K562 (cell line): ENCODE data around the gene MAP2K3. TPM values are rescaled to one million over a fixed set of nuclear protein-coding genes. Genes with fewer than 3 reads are reported as not detected.

ENCODE experiments used
- ATAC-seq: fragments of 200-7000 bp; cut with Tn5 transposase; 3 replicates; pipeline ENCODE4 v1.9.1; 2020; ENCODE audit warnings: moderate library complexity
- BruUV-seq: library from RNA; stranded (reverse); fragments of 400-500 nt; replicated peaks from 2 replicates; lab custom pipeline; 2021; lab: Mats Ljungman, UMichigan
- CTCF ChIA-PET: fragments of 300-600 bp; formaldehyde crosslinking; extraction: SDS; loops from one replicate; lab custom pipeline; 2021; ENCODE audit warnings: low intra/inter-chr PET ratio; lab: Yijun Ruan, JAX
- POLR2A ChIA-PET: fragments of 300-600, 350-650 bp; sonication (Branson Sonifier 250); formaldehyde crosslinking; extraction: SDS; loops from one replicate; lab custom pipeline; 2021; ENCODE audit warnings: antibody characterized with exemption, inconsistent platforms; lab: Yijun Ruan, JAX
- DNase-seq, 4 experiments: peaks; one replicate each; pipeline versions ENCODE4 v3.0.0 to v3.0.0-alpha.2; 2011 to 2018; ENCODE audit warnings: low spot score in 3 of 4, mixed read lengths in 3 of 4; ENCODE audit errors: extremely low read depth in 1 of 4
- FAIRE-seq: peaks from 2 replicates; lab custom pipeline; 2011; peaks lifted over from hg19 to GRCh38; lab: Jason Lieb, UNC
- H2AFZ ChIP-seq: 2 replicates; pipeline ENCODE4 v1.6.0; 2011; ENCODE audit warnings: low read depth, low read length, control low read depth, inconsistent platforms
- H3K27ac ChIP-seq: fragments of 200-600 bp; 3 replicates; pipeline ENCODE4 v1.8.0; 2011; ENCODE audit warnings: low read depth, mild to moderate bottlenecking, control low read depth, inconsistent platforms, low read length, moderate library complexity, mixed read lengths; ENCODE audit errors: extremely low read depth
- H3K27me3 ChIP-seq, 2 experiments: fragments of 300-600 bp in 1 of 2; 2 replicates in 1 of 2; 3 replicates in 1 of 2; pipeline versions ENCODE4 v1.6.0 to v1.8.0; 2011; ENCODE audit warnings: inconsistent platforms in 2 of 2, low read length in 2 of 2, mild to moderate bottlenecking in 1 of 2, mixed read lengths in 1 of 2, moderate library complexity in 1 of 2; ENCODE audit not compliant: control insufficient read depth in 2 of 2, insufficient read depth in 2 of 2
- H3K36me3 ChIP-seq: fragments of 300-600 bp; 3 replicates; pipeline ENCODE4 v1.8.0; 2011; ENCODE audit warnings: mild to moderate bottlenecking, low read length, inconsistent platforms; ENCODE audit not compliant: control insufficient read depth, insufficient read depth
- H3K4me1 ChIP-seq, 2 experiments: fragments of 200-600 bp in 1 of 2; replicated peaks in 1 of 2; 2 replicates in 1 of 2; 3 replicates in 1 of 2; pipeline versions ENCODE4 v1.5.1 to v1.8.0; 2011; ENCODE audit warnings: inconsistent platforms in 2 of 2, low read length in 2 of 2, mild to moderate bottlenecking in 1 of 2, mixed read lengths in 1 of 2, moderate library complexity in 1 of 2; ENCODE audit not compliant: control insufficient read depth in 2 of 2, insufficient read depth in 2 of 2
- H3K4me2 ChIP-seq: 2 replicates; pipeline ENCODE4 v1.6.1; 2011; ENCODE audit warnings: low read length, control low read depth, inconsistent platforms, mixed read lengths; ENCODE audit not compliant: insufficient read depth
- H3K4me3 ChIP-seq: fragments of 200-600 bp; sonication (generic), shearing (Covaris generic); 2 replicates; pipeline ENCODE4 v1.5.1; 2016; ENCODE audit warnings: control low read depth, inconsistent platforms
- H3K79me2 ChIP-seq: fragments of 200-600 bp; 3 replicates; pipeline ENCODE4 v1.8.0; 2011; ENCODE audit warnings: low read length, inconsistent platforms; ENCODE audit not compliant: control insufficient read depth, insufficient read depth
- H3K9ac ChIP-seq, 2 experiments: 2 replicates each; pipeline versions ENCODE4 v1.6.0 to v1.6.1; 2011; ENCODE audit warnings: low read depth in 2 of 2, low read length in 2 of 2, control low read depth in 1 of 2, inconsistent platforms in 1 of 2, mild to moderate bottlenecking in 1 of 2, mixed read lengths in 1 of 2; ENCODE audit not compliant: insufficient read depth in 1 of 2
- H3K9me1 ChIP-seq: one replicate; pipeline ENCODE4 v1.6.0; 2011; ENCODE audit warnings: inconsistent platforms, mild to moderate bottlenecking, low read length, moderate library complexity; ENCODE audit not compliant: control insufficient read depth, insufficient read depth
- H3K9me3 ChIP-seq: replicated peaks from 2 replicates; pipeline ENCODE4 v1.5.1; 2011; ENCODE audit warnings: low read depth, low read length, inconsistent platforms; ENCODE audit not compliant: control insufficient read depth, insufficient read depth
- H4K20me1 ChIP-seq: replicated peaks from 2 replicates; pipeline ENCODE4 v1.6.1; 2011; ENCODE audit warnings: low read length, inconsistent platforms, mixed read lengths; ENCODE audit not compliant: control insufficient read depth, insufficient read depth
- EHMT2 ChIP-seq: fragments of 450-650 bp; IDR thresholded peaks from 2 replicates; pipeline ENCODE4 v1.6.1; 2018; ENCODE audit warnings: antibody characterized with exemption
- FOXO4 ChIP-seq: fragments of 450-650 bp; formaldehyde crosslinking; IDR thresholded peaks from 2 replicates; pipeline ENCODE4 v1.4.0; 2020; ENCODE audit warnings: mild to moderate bottlenecking, moderate library complexity
- HNRNPL ChIP-seq: fragments of 200-400 bp; formaldehyde crosslinking; IDR thresholded peaks from 2 replicates; pipeline ENCODE4 v1.6.1; 2017; ENCODE audit warnings: low read depth, mild to moderate bottlenecking, low read length
- HSF4 ChIP-seq: fragments of 250-450 bp; sonication (Bioruptor Pico); IDR thresholded peaks from 2 replicates; pipeline ENCODE4 v2.1.2; 2022; ENCODE audit warnings: mild to moderate bottlenecking, moderate library complexity, borderline replicate concordance
- KAT7 ChIP-seq: sonication (generic); formaldehyde crosslinking; IDR thresholded peaks from 2 replicates; pipeline ENCODE4 v1.8.0; 2022; ENCODE audit warnings: missing genetic modification reagents, mild to moderate bottlenecking, borderline replicate concordance
- MTF1 ChIP-seq: fragments of 250-450 bp; sonication (Bioruptor Pico); IDR thresholded peaks from 2 replicates; pipeline ENCODE4 v1.9.0; 2021; ENCODE audit warnings: moderate library complexity, mild to moderate bottlenecking, inconsistent platforms, borderline replicate concordance
- PTTG1 ChIP-seq: fragments of 450-650 bp; IDR thresholded peaks from 2 replicates; pipeline ENCODE4 v1.6.1; 2016; ENCODE audit warnings: low read depth, mild to moderate bottlenecking, missing genetic modification characterization, missing compliant biosample characterization
- U2AF1 ChIP-seq: fragments of 200-400 bp; formaldehyde crosslinking; optimal IDR thresholded peaks from 2 replicates; pipeline ENCODE3; 2017; ENCODE audit warnings: mild to moderate bottlenecking, low read depth, low read length, moderate library complexity
- ZFP1 ChIP-seq: fragments of 450-650 bp; formaldehyde crosslinking; IDR thresholded peaks from 2 replicates; pipeline ENCODE4 v1.4.0; 2020; ENCODE audit warnings: mild to moderate bottlenecking, mixed read lengths
- ZFP91 ChIP-seq: sonication (generic); formaldehyde crosslinking; IDR thresholded peaks from 2 replicates; pipeline ENCODE4 v1.8.0; 2022; ENCODE audit warnings: mild to moderate bottlenecking, missing genetic modification reagents
- WGBS: fragments of 100-300 bp; shearing (Covaris generic); methylation state at CpG from one replicate; pipeline ENCODE4 v1.1.6; 2016; ENCODE audit warnings: low coverage, mixed read lengths; ENCODE audit not compliant: insufficient coverage; ENCODE audit errors: missing lambda C conversion rate; 5-methylcytosine and 5-hydroxymethylcytosine counted together
- in situ Hi-C: fragments of 300-500 bp; cut with MboI; formaldehyde crosslinking; loops from 4 replicates; pipeline ENCODE4 v1.15.0; 2018; ENCODE audit warnings: inconsistent platforms, mixed read lengths
- intact Hi-C: fragments of 100-400 bp; cut with micrococcal nuclease; formaldehyde crosslinking; loops from 2 replicates; pipeline ENCODE4 v1.14.2; 2022
- polyA plus RNA-seq, 8 experiments: library from polyadenylated mRNA; depleted of rRNA in 4 of 8; stranded (reverse) in 5 of 8; unstranded in 3 of 8; fragments of >200 nt; fragmentation: Nextera tagmentation in 2 of 8; fragmentation: Illumina TruSeq in 1 of 8; extraction: Ambion mirVana in 2 of 8; extraction: Trizol in 1 of 8; gene quantifications; 2 replicates each; pipeline versions ENCODE4 v1.2.1 to v1.2.3, GENCODE V29; 2011 to 2014; ENCODE audit warnings: inconsistent platforms in 1 of 8, missing spikeins in 1 of 8
- total RNA-seq, 7 experiments: library from RNA; depleted of rRNA in 6 of 7; stranded (reverse); fragments of >200 nt in 6 of 7; fragmentation: Illumina TruSeq in 2 of 7; extraction: Trizol in 2 of 7; gene quantifications; 2 replicates each; pipeline versions ENCODE4 v1.2.1 to v1.2.3, GENCODE V29; 2011 to 2021; ENCODE audit warnings: low replicate concordance in 1 of 7
- TF ChIP-seq, protein P1 (sequence below): fragments of 250-450 bp; sonication (Bioruptor Pico); IDR thresholded peaks from 2 replicates; pipeline ENCODE4 v1.4.0; 2020

Gene MAP2K3
- total and polyA plus RNA-seq, 9 of the 15 experiments (the other 6 are each of a cell fraction or from before 2014, with no cell fraction given) = 0.18 to 14.8 (median 3.5) TPM

DNA sequence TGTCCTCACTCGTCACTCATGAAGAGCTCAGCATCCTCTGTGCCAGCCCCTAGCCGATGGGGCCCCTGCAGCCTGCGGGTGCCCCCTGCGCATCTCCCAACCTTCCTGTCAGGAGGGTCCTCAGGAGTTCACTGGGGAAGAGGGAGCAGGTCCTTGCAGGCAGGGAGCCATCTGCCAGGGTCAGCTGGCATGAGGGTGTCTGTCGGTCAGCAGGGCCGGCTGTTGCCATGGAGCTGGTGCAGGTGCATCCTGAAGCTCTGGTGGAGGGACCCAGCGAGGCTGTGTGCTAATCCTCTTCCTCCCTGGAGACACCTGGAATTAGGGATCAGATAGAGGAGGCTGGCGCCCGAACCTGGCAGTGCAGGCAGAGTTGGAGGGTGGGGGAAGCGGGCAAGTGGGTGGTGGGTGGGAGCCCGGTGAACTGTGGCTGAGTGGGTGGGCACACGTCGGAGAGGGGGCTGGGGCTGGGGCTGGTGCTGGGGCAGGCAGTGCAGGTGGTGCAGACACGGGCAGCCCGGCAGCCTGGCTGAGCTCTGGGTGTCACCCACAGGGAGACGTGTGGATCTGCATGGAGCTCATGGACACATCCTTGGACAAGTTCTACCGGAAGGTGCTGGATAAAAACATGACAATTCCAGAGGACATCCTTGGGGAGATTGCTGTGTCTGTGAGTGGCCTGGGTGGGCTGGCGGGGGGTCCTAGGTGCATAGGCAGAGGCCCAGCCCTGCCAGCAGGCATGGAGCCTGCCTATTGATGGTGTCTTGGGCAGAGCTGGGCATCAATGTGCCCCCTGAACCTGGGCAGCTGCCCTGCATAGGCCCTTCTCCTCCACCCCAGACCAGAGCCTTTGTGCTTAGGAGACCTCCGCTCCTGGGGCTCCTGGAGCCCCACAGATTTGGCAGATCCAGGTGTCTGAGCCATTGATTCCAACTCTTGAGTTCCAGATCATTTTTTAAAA, 17.4 kb downstream of the MAP2K3 start:
- CTCF ChIA-PET = no interaction called here
- intact Hi-C loops = no loop called here
- Histone ChIP-seq H3K4me1 (peaks cover 0 to 18% of the 10 kb centered on the region in 2 experiments; a peak in 3 of 5 replicates), H3K9ac (peak overlapping the region in 1 of 2 experiments; percentile 26; a peak in 1 of 4 replicates), H3K9me1 (peaks cover 3% of the 10 kb centered on the region), H3K27me3 (no peaks in the 10 kb centered on the region), H3K36me3 (peaks cover 16% of the 10 kb centered on the region; the same call in 2 of the 3 replicates), H2AFZ (no peak overlapping the region), H3K4me2 (no peak overlapping the region), H3K4me3 (no peak overlapping the region), H3K79me2 (no peaks in the 10 kb centered on the region), H4K20me1 (no peaks in the 10 kb centered on the region; the same call in 1 of the 2 replicates), H3K9me3 (no peaks in the 10 kb centered on the region), H3K27ac (no peak overlapping the region)
- FAIRE-seq (no peak), DNase-seq (peak in 1 of 4 experiments; percentile 10), ATAC-seq (no peak)
- WGBS = 48% methylated on average over 17 of the region's 19 CpGs
- BruUV-seq = no TSS peak
- in situ Hi-C loops = no loop called here
- POLR2A ChIA-PET = interaction anchor here (0.8 kb wide), 1 partner anchor 171 kb away, joined by 3 read pairs; no protein-coding TSS in a partner anchor
- TF ChIP-seq, protein P1, sequence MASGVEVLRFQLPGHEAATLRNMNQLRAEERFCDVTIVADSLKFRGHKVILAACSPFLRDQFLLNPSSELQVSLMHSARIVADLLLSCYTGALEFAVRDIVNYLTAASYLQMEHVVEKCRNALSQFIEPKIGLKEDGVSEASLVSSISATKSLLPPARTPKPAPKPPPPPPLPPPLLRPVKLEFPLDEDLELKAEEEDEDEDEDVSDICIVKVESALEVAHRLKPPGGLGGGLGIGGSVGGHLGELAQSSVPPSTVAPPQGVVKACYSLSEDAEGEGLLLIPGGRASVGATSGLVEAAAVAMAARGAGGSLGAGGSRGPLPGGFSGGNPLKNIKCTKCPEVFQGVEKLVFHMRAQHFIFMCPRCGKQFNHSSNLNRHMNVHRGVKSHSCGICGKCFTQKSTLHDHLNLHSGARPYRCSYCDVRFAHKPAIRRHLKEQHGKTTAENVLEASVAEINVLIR = no peak
- TF ChIP-seq ZFP91 (CRISPR knock-in tag) (no peak), EHMT2 (no peak), FOXO4 (CRISPR knock-in tag) (no peak), PTTG1 (tag) (no peak), HNRNPL (no peak), MTF1 (CRISPR knock-in tag) (no peak), ZFP1 (no peak), KAT7 (CRISPR knock-in tag) (no peak), HSF4 (CRISPR knock-in tag) (no peak), U2AF1 (no peak)
